ENCODE results near the gene RALGDS.

Gene RALGDS

DNA sequence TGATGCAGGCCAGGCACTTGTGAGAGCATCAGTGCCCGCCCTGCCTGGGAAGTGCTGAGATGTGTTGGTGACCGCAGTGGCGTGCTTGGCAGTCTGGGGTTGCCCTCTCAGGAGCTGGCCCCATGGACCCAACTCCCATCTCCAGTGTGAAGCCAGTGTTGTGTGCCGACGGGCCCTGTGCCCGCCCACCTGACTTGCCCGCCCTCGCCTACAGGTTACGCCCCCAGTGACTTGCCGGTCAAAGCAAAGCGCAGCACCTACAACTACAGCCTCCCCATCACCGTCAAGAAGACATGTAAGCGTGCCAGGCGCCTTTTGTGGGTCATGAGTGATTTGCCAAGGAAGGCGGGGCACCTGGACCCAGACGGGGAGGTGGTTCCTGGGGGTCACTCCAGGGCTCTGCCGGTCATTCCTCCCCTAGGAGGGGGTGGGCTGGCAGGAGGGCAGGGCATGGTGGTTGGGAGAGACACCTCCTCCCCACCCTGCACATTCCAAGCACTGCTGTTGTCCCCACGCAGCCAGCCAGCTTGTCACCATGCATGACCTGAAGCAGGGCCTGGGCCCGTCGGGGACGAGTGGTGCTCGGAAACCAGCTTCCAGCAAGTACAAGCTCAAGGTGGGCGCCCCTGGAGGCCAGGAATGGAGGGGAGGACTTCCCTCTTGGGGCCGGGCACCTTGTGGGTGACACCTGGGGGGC, 66.7 kb downstream of the RALGDS start (continued):
- TF ChIP-seq TSHZ2 (CRISPR knock-in tag; IDR thresholded peaks at IDR 0.05) = no peak
- TF ChIP-seq ZFP3 (CRISPR knock-in tag; IDR thresholded peaks at IDR 0.05) = no peak

- TF ChIP-seq ZC3H10 (CRISPR knock-in tag; IDR thresholded peaks at IDR 0.05) (no peak), TSHZ2 (CRISPR knock-in tag; IDR thresholded peaks at IDR 0.05) (no peak), BACH2 (CRISPR knock-in tag; IDR thresholded peaks at IDR 0.05; ENCODE audit: borderline replicate concordance) (no peak), TOX (CRISPR knock-in tag; IDR thresholded peaks at IDR 0.05; ENCODE audit: borderline replicate concordance) (no peak), ARNTL (CRISPR knock-in tag; IDR thresholded peaks at IDR 0.05; ENCODE audit: borderline replicate concordance, low read depth) (no peak), PPARA (CRISPR knock-in tag; IDR thresholded peaks at IDR 0.05; ENCODE audit: borderline replicate concordance) (no peak)
- ATAC-seq = no peak
Observed at GRCh38 chr9:133051966-133052539, 69.0 kb downstream of the RALGDS start.

- ATAC-seq = no peak
- TF ChIP-seq RARB (CRISPR knock-in tag; IDR thresholded peaks at IDR 0.05) (no peak), ZFP30 (CRISPR knock-in tag; IDR thresholded peaks at IDR 0.05) (no peak), POU6F1 (CRISPR knock-in tag; IDR thresholded peaks at IDR 0.05; ENCODE audit: borderline replicate concordance, low read depth) (no peak)
- TF ChIP-seq, protein P1, sequence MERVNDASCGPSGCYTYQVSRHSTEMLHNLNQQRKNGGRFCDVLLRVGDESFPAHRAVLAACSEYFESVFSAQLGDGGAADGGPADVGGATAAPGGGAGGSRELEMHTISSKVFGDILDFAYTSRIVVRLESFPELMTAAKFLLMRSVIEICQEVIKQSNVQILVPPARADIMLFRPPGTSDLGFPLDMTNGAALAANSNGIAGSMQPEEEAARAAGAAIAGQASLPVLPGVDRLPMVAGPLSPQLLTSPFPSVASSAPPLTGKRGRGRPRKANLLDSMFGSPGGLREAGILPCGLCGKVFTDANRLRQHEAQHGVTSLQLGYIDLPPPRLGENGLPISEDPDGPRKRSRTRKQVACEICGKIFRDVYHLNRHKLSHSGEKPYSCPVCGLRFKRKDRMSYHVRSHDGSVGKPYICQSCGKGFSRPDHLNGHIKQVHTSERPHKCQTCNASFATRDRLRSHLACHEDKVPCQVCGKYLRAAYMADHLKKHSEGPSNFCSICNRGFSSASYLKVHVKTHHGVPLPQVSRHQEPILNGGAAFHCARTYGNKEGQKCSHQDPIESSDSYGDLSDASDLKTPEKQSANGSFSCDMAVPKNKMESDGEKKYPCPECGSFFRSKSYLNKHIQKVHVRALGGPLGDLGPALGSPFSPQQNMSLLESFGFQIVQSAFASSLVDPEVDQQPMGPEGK (CRISPR knock-in tag; IDR thresholded peaks at IDR 0.05; ENCODE audit: borderline replicate concordance) = no peak
Observed at GRCh38 chr9:133051281-133051900, 69.6 kb downstream of the RALGDS start.

DNA sequence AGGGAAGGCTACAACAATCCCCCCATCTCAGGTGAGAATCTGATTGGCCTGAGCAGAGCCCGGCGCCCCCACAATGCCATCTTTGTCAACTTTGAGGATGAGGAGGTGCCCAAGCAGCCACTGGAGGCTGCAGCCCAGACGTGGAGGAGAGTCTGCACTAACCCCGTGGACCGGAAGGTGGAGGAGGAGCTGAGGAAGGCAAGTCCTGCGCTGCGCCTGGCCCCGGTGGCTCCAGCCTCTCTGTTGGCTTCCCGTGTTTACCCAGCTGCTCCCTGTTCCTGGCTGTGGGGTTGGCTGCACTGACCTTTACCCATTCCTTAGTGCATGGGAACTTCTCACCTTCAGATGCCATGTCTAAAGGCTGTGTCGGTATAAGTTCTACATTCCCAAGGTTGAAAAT, 70.3 kb downstream of the RALGDS start:
- TF ChIP-seq ZC3H10 (CRISPR knock-in tag; IDR thresholded peaks at IDR 0.05) = no peak
- ATAC-seq = no peak

- TF ChIP-seq OSR1 (CRISPR knock-in tag; IDR thresholded peaks at IDR 0.05) (no peak), CSDC2 (CRISPR knock-in tag; IDR thresholded peaks at IDR 0.05) (no peak), GLIS3 (CRISPR knock-in tag; IDR thresholded peaks at IDR 0.05) (no peak), RARB (CRISPR knock-in tag; IDR thresholded peaks at IDR 0.05) (no peak), SNAI2 (CRISPR knock-in tag; IDR thresholded peaks at IDR 0.05) (no peak), ZNF70 (CRISPR knock-in tag; IDR thresholded peaks at IDR 0.05) (no peak), ESRRG (CRISPR knock-in tag; IDR thresholded peaks at IDR 0.05) (no peak), ISL1 (CRISPR knock-in tag; IDR thresholded peaks at IDR 0.05) (no peak), POU6F1 (CRISPR knock-in tag; IDR thresholded peaks at IDR 0.05; ENCODE audit: borderline replicate concordance, low read depth) (no peak)
- TF ChIP-seq, protein P1 (CRISPR knock-in tag; IDR thresholded peaks at IDR 0.05; ENCODE audit: borderline replicate concordance) = no peak
- no peak for ATAC-seq
Observed at GRCh38 chr9:133050142-133050541, 70.9 kb downstream of the RALGDS start.
